ENCODE results near the gene CCDC184. TPM values are rescaled to one million over a fixed set of nuclear protein-coding genes. Genes with fewer than 3 reads are reported as not detected.

CCDC184 gene
- total RNA-seq, 1 experiment from 2014 or later, result 0.13 TPM

GRCh38 chr12:48187916-48188695 is 4.7 kb downstream of the CCDC184 start:
- TF ChIP-seq CTCF (conservative IDR thresholded peaks at IDR 0.05), result no peak
- Histone ChIP-seq H3K79me1 (ENCODE audit: insufficient read depth, low read depth, low read length, poor library complexity, severe bottlenecking) (no peaks in the 10 kb centered on the region), H2AFZ (ENCODE audit: low read length) (no peak overlapping the region), H2BK120ac (ENCODE audit: low read depth, low read length, poor library complexity, severe bottlenecking) (no peak overlapping the region), H3K9me3 (ENCODE audit: control insufficient read depth, low read depth, low read length) (no peaks in the 10 kb centered on the region), H2BK15ac (ENCODE audit: low read depth, low read length) (no peak overlapping the region), H3K18ac (ENCODE audit: insufficient read length, low read depth, low read length) (no peak overlapping the region), H2BK5ac (ENCODE audit: insufficient read length, low read length) (no peak overlapping the region), H3K27me3 (ENCODE audit: insufficient read depth, low read length) (peaks cover 15% of the 10 kb centered on the region; the same call in 1 of the 2 replicates), H4K5ac (ENCODE audit: insufficient read length, low read depth, low read length) (no peak overlapping the region), H3K79me2 (ENCODE audit: insufficient read depth, low read length) (no peaks in the 10 kb centered on the region), H3K56ac (ENCODE audit: insufficient read length, low read depth, low read length) (no peak overlapping the region), H3K23me2 (ENCODE audit: insufficient read length, low read depth, low read length, poor library complexity, severe bottlenecking) (peaks cover 14% of the 10 kb centered on the region), H3K27ac (ENCODE audit: insufficient read length, low read depth, low read length) (no peak overlapping the region), H3K4me2 (ENCODE audit: insufficient read depth, insufficient read length, low read length) (no peak overlapping the region), H3K23ac (ENCODE audit: insufficient read length, low read depth, low read length) (no peak overlapping the region), H3K4me1 (ENCODE audit: insufficient read depth, low read length) (no peaks in the 10 kb centered on the region), H4K20me1 (ENCODE audit: control insufficient read depth, insufficient read depth, insufficient read length) (no peaks in the 10 kb centered on the region), H4K91ac (ENCODE audit: insufficient read length, low read depth, low read length) (no peak overlapping the region), H3T11ph (ENCODE audit: low read length) (no peak overlapping the region), H3K4ac (ENCODE audit: low read depth, low read length) (no peak overlapping the region), H2BK20ac (ENCODE audit: low read depth, low read length, poor library complexity, severe bottlenecking) (no peak overlapping the region), H3K9ac (ENCODE audit: extremely low read depth, insufficient read length, low read length) (no peak overlapping the region), H2AK5ac (ENCODE audit: insufficient read length, low read length) (no peak overlapping the region), H2BK12ac (ENCODE audit: insufficient read length, low read depth, low read length) (no peak overlapping the region), H3K14ac (ENCODE audit: insufficient read depth, low read length) (no peak overlapping the region), H4K8ac (replicated peaks; ENCODE audit: insufficient read length, low read depth, low read length) (no peak overlapping the region)
- Mint-ChIP-seq H3K27me3 (ENCODE audit: low read depth) (peaks cover 94% of the 10 kb centered on the region), H3K27ac (no peak overlapping the region), H3K36me3 (ENCODE audit: insufficient read depth in 1 of 3, low read depth in 3 of 3) (no peaks in the 10 kb centered on the region), H3K4me3 (no peak overlapping the region), H3K4me1 (peaks cover 20 to 24% of the 10 kb centered on the region in 2 experiments), H3K9me3 (no peaks in the 10 kb centered on the region; a peak in 1 of 5 replicates)
- no CpG with 5 or more reads among the region's 10 CpGs for WGBS (ENCODE audit: extremely low coverage, insufficient read length, low lambda C conversion rate)
- no peak for DNase-seq

All from H9 (cell line).